GM19468 (cell line): ENCODE data around the gene BCR.

Experiments
- ATAC-seq: cut with Tn5 transposase; IDR thresholded peaks from one replicate; pipeline ENCODE4 v1.9.1; 2021; ENCODE audit warnings: mild to moderate bottlenecking, moderate library complexity, moderate number of reproducible peaks; ENCODE audit not compliant: unreplicated experiment; ENCODE audit errors: extremely low read depth

The BCR gene

GRCh38 chr22:23256171-23256932 is 76.0 kb downstream of the BCR start:
- ATAC-seq = no peak

GRCh38 chr22:23256986-23257888 is 76.9 kb downstream of the BCR start:
- no peak for ATAC-seq

- no peak for ATAC-seq
Observed at GRCh38 chr22:23257889-23258825, 77.8 kb downstream of the BCR start.

GRCh38 chr22:23258826-23259170 is 78.5 kb downstream of the BCR start:
- ATAC-seq = no peak

GRCh38 chr22:23259916-23260644 is 79.8 kb downstream of the BCR start:
- ATAC-seq = no peak

GRCh38 chr22:23260645-23261581 is 80.6 kb downstream of the BCR start:
- no peak for ATAC-seq

- no peak for ATAC-seq
Observed at GRCh38 chr22:23261900-23262450, 81.7 kb downstream of the BCR start.

GRCh38 chr22:23262518-23263332 is 82.4 kb downstream of the BCR start:
- ATAC-seq = no peak

GRCh38 chr22:23263651-23264555 is 83.6 kb downstream of the BCR start:
- ATAC-seq = no peak

- ATAC-seq = no peak
Observed at GRCh38 chr22:23264610-23265367, 84.5 kb downstream of the BCR start.

- ATAC-seq = no peak
Observed at GRCh38 chr22:23265368-23265700, 85.0 kb downstream of the BCR start.

- ATAC-seq = no peak
Observed at GRCh38 chr22:23266780-23267179, 86.5 kb downstream of the BCR start.

GRCh38 chr22:23267226-23268043 is 87.1 kb downstream of the BCR start:
- no peak for ATAC-seq

GRCh38 chr22:23268139-23268712 is 87.9 kb downstream of the BCR start:
- ATAC-seq = no peak

GRCh38 chr22:23268877-23269276 is 88.6 kb downstream of the BCR start:
- ATAC-seq = no peak
